Measurements from ENCODE around the gene OTOP2. TPM values are rescaled to one million over a fixed set of nuclear protein-coding genes. Genes with fewer than 3 reads are reported as not detected.

OTOP2 gene
- total and polyA plus RNA-seq, 9 of the 15 experiments (the other 6 are each of a cell fraction or from before 2014, with no cell fraction given) = 0.04 to 0.36 (median 0.14) TPM; not detected in 1

DNA sequence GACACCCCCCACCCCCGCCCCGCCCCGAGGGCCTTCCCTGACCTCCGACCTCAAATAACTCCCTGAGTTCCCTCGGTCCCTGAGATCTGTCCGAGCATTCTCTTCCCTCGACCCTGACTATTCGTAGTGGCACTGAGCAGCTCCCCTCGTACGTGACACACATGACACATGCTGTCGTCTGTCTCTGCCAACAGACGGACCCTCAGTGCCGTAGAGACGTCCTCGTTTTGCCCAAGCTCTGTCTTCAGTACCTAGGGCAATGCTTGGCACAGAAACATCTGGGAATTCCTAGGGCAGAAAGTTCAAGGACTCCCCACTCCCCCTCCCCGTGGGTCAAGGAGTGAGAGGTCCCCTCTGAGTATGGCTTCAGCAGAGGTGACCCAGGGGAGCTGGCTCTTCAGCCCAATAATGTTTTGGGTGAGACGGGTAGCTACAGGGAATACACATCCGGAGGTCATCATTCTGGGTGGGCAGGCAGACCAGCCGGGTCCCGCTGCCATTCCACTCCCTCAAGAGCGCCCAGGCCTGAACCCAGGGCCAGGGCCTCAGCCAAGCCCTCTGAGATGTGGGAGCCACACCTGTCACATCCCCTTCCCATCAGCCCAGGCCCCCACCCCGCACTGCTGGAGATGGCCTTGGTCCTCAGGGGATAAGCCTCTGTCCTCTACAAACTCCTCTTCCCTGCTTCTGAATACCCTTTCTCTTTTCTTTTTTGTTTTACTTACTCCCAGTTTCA, 30.0 kb upstream of the OTOP2 start:
- H3K9me1 ChIP-seq (ENCODE audit: control insufficient read depth, insufficient read depth, low read length) = no peaks in the 10 kb centered on the region
- no peak overlapping the region for H3K9ac ChIP-seq (ENCODE audit: insufficient read depth in 1 of 2, low read depth in 2 of 2, low read length in 2 of 2)
- no peaks in the 10 kb centered on the region for H3K36me3 ChIP-seq (ENCODE audit: control insufficient read depth, insufficient read depth, low read length)
- ATAC-seq (no peak), FAIRE-seq (no peak), DNase-seq (ENCODE audit: extremely low read depth in 1 of 4, low spot score in 3 of 4) (no peak)
- no peaks in the 10 kb centered on the region for H3K9me3 ChIP-seq (replicated peaks; ENCODE audit: control insufficient read depth, insufficient read depth, low read depth, low read length)
- H3K4me1 ChIP-seq (replicated peaks in 1 of 2; ENCODE audit: control insufficient read depth in 2 of 2, insufficient read depth in 2 of 2, low read length in 2 of 2) = peaks cover 0 to 22% of the 10 kb centered on the region in 2 experiments; a peak in 2 of 5 replicates
- 11% methylated on average over 19 of the region's 22 CpGs for WGBS (ENCODE audit: insufficient coverage, low coverage, missing lambda C conversion rate)
- intact Hi-C loops (cut with micrococcal nuclease) (no loop called here), in situ Hi-C loops (cut with MboI) (no loop called here)
- no peak overlapping the region for H3K27ac ChIP-seq (ENCODE audit: extremely low read depth, low read depth, low read length)
- H3K79me2 ChIP-seq (ENCODE audit: control insufficient read depth, insufficient read depth, low read length) = no peaks in the 10 kb centered on the region
- H4K20me1 ChIP-seq (replicated peaks; ENCODE audit: control insufficient read depth, insufficient read depth, low read length) = peaks cover 11% of the 10 kb centered on the region; the same call in 1 of the 2 replicates
- CTCF ChIA-PET (ENCODE audit: low intra/inter-chr PET ratio) = interaction anchor here (0.6 kb wide), 2 partner anchors 18 to 363 kb away, joined by 3 read pairs; partner anchors contain the start of gene CD300LB
- TF ChIP-seq SMARCB1 (IDR thresholded peaks at IDR 0.05; ENCODE audit: insufficient read length, low read depth) (no peak), NR2C2 (CRISPR knock-in tag; IDR thresholded peaks at IDR 0.05) (no peak), NR2C2 (tag; IDR thresholded peaks at IDR 0.05) (peak; percentile 60), BHLHE40 (IDR thresholded peaks at IDR 0.05; ENCODE audit: low read length) (no peak), POU5F1 (IDR thresholded peaks at IDR 0.05; ENCODE audit: borderline replicate concordance, low read depth, low read length, partially characterized antibody) (no peak), KAT8 (IDR thresholded peaks at IDR 0.05; ENCODE audit: low read depth) (no peak), ZBTB1 (CRISPR knock-in tag; IDR thresholded peaks at IDR 0.05; ENCODE audit: borderline replicate concordance, low read depth) (no peak), GABPB2 (CRISPR knock-in tag; conservative IDR thresholded peaks at IDR 0.05) (no peak), E2F1 (CRISPR knock-in tag; IDR thresholded peaks at IDR 0.05) (no peak), GABPB1 (CRISPR knock-in tag; IDR thresholded peaks at IDR 0.05) (no peak), ZNF23 (CRISPR knock-in tag; IDR thresholded peaks at IDR 0.05) (no peak), MAX (CRISPR knock-in tag; IDR thresholded peaks at IDR 0.05) (0 out of 2 replicates have a peak, but pooled peaks have one; percentile 5), CEBPB (tag; IDR thresholded peaks at IDR 0.05) (no peak), ESRRB (CRISPR knock-in tag; IDR thresholded peaks at IDR 0.05; ENCODE audit: borderline replicate concordance) (no peak), ZNF384 (IDR thresholded peaks at IDR 0.05; ENCODE audit: low read depth, low read length) (no peak)
- no peak overlapping the region for H2AFZ ChIP-seq (ENCODE audit: low read depth, low read length)
- no TSS peak for BruUV-seq (replicated peaks)
- peaks cover 24 to 54% of the 10 kb centered on the region in 2 experiments; a peak in 4 of 5 replicates for H3K27me3 ChIP-seq (ENCODE audit: control insufficient read depth in 2 of 2, insufficient read depth in 2 of 2, low read length in 2 of 2)
- H3K4me2 ChIP-seq (ENCODE audit: insufficient read depth, low read length) = no peak overlapping the region
- POLR2A ChIA-PET = interaction anchor here (0.6 to 1.7 kb wide), 3 partner anchors 12 to 22 kb away, joined by 3 to 8 read pairs (median 3); no protein-coding TSS in a partner anchor
- H3K4me3 ChIP-seq = no peak overlapping the region
